ENCODE measurements around the gene PMFBP1.
"Not testable (repeated sequence)": the region's sequence is repeated elsewhere in the genome, so short reads cannot be mapped to it uniquely, and the experiment has no call there.

PMFBP1 gene

GRCh38 chr16:72093448-72094265 lies 78.3 kb downstream of the PMFBP1 start, which contains the start of the genes DHX38 and TXNL4B:
DHX38 (plus strand) TSS chr16:72093847; CDS start chr16:72096158, 2,311 bp downstream.
TXNL4B (minus strand) TSS chr16:72093620; CDS start chr16:72090749, 2,871 bp downstream.
- Histone ChIP-seq H3K9me3 (ENCODE audit: control insufficient read depth, low read length) (no peaks in the 10 kb centered on the region), H3K27me3 (ENCODE audit: control insufficient read depth, insufficient read depth, low read length) (no peaks in the 10 kb centered on the region), H3K4me3 (ENCODE audit: low read length) (peak within 1 kb of the TSS; percentile 82), H3K9ac (ENCODE audit: low read length) (peak within 1 kb of the TSS; percentile 92), H3K4me1 (ENCODE audit: control insufficient read depth, insufficient read depth, low read length) (peaks cover 17% of the 10 kb centered on the region), H3K36me3 (ENCODE audit: control insufficient read depth, insufficient read depth, low read length) (peaks cover 8% of the 10 kb centered on the region)

- Histone ChIP-seq H3K27me3 (ENCODE audit: control insufficient read depth, insufficient read depth, low read length) (no peaks in the 10 kb centered on the region), H3K9me3 (ENCODE audit: control insufficient read depth, low read length) (no peaks in the 10 kb centered on the region), H3K9ac (ENCODE audit: low read length) (peak overlapping the region; percentile 92), H3K4me1 (ENCODE audit: control insufficient read depth, insufficient read depth, low read length) (peaks cover 17% of the 10 kb centered on the region), H3K4me3 (ENCODE audit: low read length) (peak overlapping the region; percentile 82), H3K36me3 (ENCODE audit: control insufficient read depth, insufficient read depth, low read length) (peaks cover 8% of the 10 kb centered on the region)
Measured at GRCh38 chr16:72092832-72093447, 79.0 kb downstream of the PMFBP1 start.

- Histone ChIP-seq H3K9ac (ENCODE audit: low read length) (no peak overlapping the region), H3K4me1 (ENCODE audit: control insufficient read depth, insufficient read depth, low read length) (peaks cover 17% of the 10 kb centered on the region), H3K36me3 (ENCODE audit: control insufficient read depth, insufficient read depth, low read length) (peaks cover 3% of the 10 kb centered on the region), H3K9me3 (ENCODE audit: control insufficient read depth, low read length) (no peaks in the 10 kb centered on the region), H3K4me3 (ENCODE audit: low read length) (no peak overlapping the region), H3K27me3 (ENCODE audit: control insufficient read depth, insufficient read depth, low read length) (no peaks in the 10 kb centered on the region)
Measured at GRCh38 chr16:72091217-72091616, 80.7 kb downstream of the PMFBP1 start.

- no peaks in the 10 kb centered on the region for H3K9me3 ChIP-seq (ENCODE audit: control insufficient read depth, low read length)
- no peaks in the 10 kb centered on the region for H3K27me3 ChIP-seq (ENCODE audit: control insufficient read depth, insufficient read depth, low read length)
- peaks cover 3% of the 10 kb centered on the region for H3K36me3 ChIP-seq (ENCODE audit: control insufficient read depth, insufficient read depth, low read length)
- H3K4me3 ChIP-seq (ENCODE audit: low read length) = no peak overlapping the region
- no peaks in the 10 kb centered on the region for H3K4me1 ChIP-seq (ENCODE audit: control insufficient read depth, insufficient read depth, low read length)
- no peak overlapping the region for H3K9ac ChIP-seq (ENCODE audit: low read length)
Measured at GRCh38 chr16:72085002-72085401, 87.0 kb downstream of the PMFBP1 start.

GRCh38 chr16:72084445-72084844 lies 87.5 kb downstream of the PMFBP1 start:
- no peaks in the 10 kb centered on the region for H3K27me3 ChIP-seq (ENCODE audit: control insufficient read depth, insufficient read depth, low read length)
- no peaks in the 10 kb centered on the region for H3K9me3 ChIP-seq (ENCODE audit: control insufficient read depth, low read length)
- no peak overlapping the region for H3K9ac ChIP-seq (ENCODE audit: low read length)
- no peaks in the 10 kb centered on the region for H3K4me1 ChIP-seq (ENCODE audit: control insufficient read depth, insufficient read depth, low read length)
- H3K36me3 ChIP-seq (ENCODE audit: control insufficient read depth, insufficient read depth, low read length) = peaks cover under 1% of the 10 kb centered on the region
- H3K4me3 ChIP-seq (ENCODE audit: low read length) = no peak overlapping the region

GRCh38 chr16:72083778-72084404 lies 88.1 kb downstream of the PMFBP1 start:
- Histone ChIP-seq H3K9ac (ENCODE audit: low read length) (no peak overlapping the region), H3K9me3 (ENCODE audit: control insufficient read depth, low read length) (no peaks in the 10 kb centered on the region), H3K4me3 (ENCODE audit: low read length) (no peak overlapping the region), H3K36me3 (ENCODE audit: control insufficient read depth, insufficient read depth, low read length) (no peaks in the 10 kb centered on the region), H3K27me3 (ENCODE audit: control insufficient read depth, insufficient read depth, low read length) (no peaks in the 10 kb centered on the region), H3K4me1 (ENCODE audit: control insufficient read depth, insufficient read depth, low read length) (no peaks in the 10 kb centered on the region)

GRCh38 chr16:72076991-72077706 lies 94.8 kb downstream of the PMFBP1 start:
- not testable (repeated sequence) for H3K9ac ChIP-seq (ENCODE audit: low read length)

GRCh38 chr16:72075067-72075466 lies 96.9 kb downstream of the PMFBP1 start:
- H3K27me3 ChIP-seq (ENCODE audit: control insufficient read depth, insufficient read depth, low read length); H3K9me3 ChIP-seq (ENCODE audit: control insufficient read depth, low read length); H3K9ac ChIP-seq (ENCODE audit: low read length); H3K4me3 ChIP-seq (ENCODE audit: low read length); H3K36me3 ChIP-seq (ENCODE audit: control insufficient read depth, insufficient read depth, low read length): not testable (repeated sequence)
- H3K4me1 ChIP-seq (ENCODE audit: control insufficient read depth, insufficient read depth, low read length) = peaks cover 31% of the 10 kb centered on the region

More at GRCh38 chr16:72076991-72077706, 94.8 kb downstream of the PMFBP1 start:
- not testable (repeated sequence) for H3K36me3 ChIP-seq (ENCODE audit: control insufficient read depth, insufficient read depth, low read length); H3K4me3 ChIP-seq (ENCODE audit: low read length); H3K27me3 ChIP-seq (ENCODE audit: control insufficient read depth, insufficient read depth, low read length); H3K9me3 ChIP-seq (ENCODE audit: control insufficient read depth, low read length)
- H3K4me1 ChIP-seq (ENCODE audit: control insufficient read depth, insufficient read depth, low read length) = peaks cover 30% of the 10 kb centered on the region

- no peaks in the 10 kb centered on the region for H3K27me3 ChIP-seq (ENCODE audit: control insufficient read depth, insufficient read depth, low read length)
- no peaks in the 10 kb centered on the region for H3K36me3 ChIP-seq (ENCODE audit: control insufficient read depth, insufficient read depth, low read length)
- H3K4me3 ChIP-seq (ENCODE audit: low read length) = no peak overlapping the region
- H3K4me1 ChIP-seq (ENCODE audit: control insufficient read depth, insufficient read depth, low read length) = peaks cover 31% of the 10 kb centered on the region
- H3K9ac ChIP-seq (ENCODE audit: low read length) = no peak overlapping the region
- H3K9me3 ChIP-seq (ENCODE audit: control insufficient read depth, low read length) = no peaks in the 10 kb centered on the region
Measured at GRCh38 chr16:72073560-72074230, 98.3 kb downstream of the PMFBP1 start.

GRCh38 chr16:72072514-72073342 lies 99.2 kb downstream of the PMFBP1 start:
- Histone ChIP-seq H3K36me3 (ENCODE audit: control insufficient read depth, insufficient read depth, low read length) (no peaks in the 10 kb centered on the region), H3K9me3 (ENCODE audit: control insufficient read depth, low read length) (no peaks in the 10 kb centered on the region), H3K27me3 (ENCODE audit: control insufficient read depth, insufficient read depth, low read length) (no peaks in the 10 kb centered on the region), H3K4me3 (ENCODE audit: low read length) (no peak overlapping the region), H3K9ac (ENCODE audit: low read length) (peak overlapping the region; percentile 47), H3K4me1 (ENCODE audit: control insufficient read depth, insufficient read depth, low read length) (peaks cover 31% of the 10 kb centered on the region)

All from mucosa of stomach (tissue), 1 donor.